HG03045 (cell line): ENCODE results near the gene MEOX1.
"Not testable (repeated sequence)": the region's sequence is repeated elsewhere in the genome, so short reads cannot be mapped to it uniquely, and the experiment has no call there.

Source experiments
- ATAC-seq: cut with Tn5 transposase; IDR thresholded peaks from one replicate; pipeline ENCODE4 v1.9.1; 2021; ENCODE audit warnings: mild to moderate bottlenecking, moderate library complexity; ENCODE audit not compliant: unreplicated experiment

MEOX1 gene

GRCh38 chr17:43620581-43620980, 41.1 kb downstream of the MEOX1 start:
- ATAC-seq, result no peak

GRCh38 chr17:43620147-43620546, 41.6 kb downstream of the MEOX1 start:
- ATAC-seq, result no peak

GRCh38 chr17:43619705-43620104, 42.0 kb downstream of the MEOX1 start:
- no peak for ATAC-seq

- ATAC-seq, result no peak
Observed at GRCh38 chr17:43618276-43618675, 43.4 kb downstream of the MEOX1 start.

- no peak for ATAC-seq
Observed at GRCh38 chr17:43616852-43617251, 44.9 kb downstream of the MEOX1 start.

GRCh38 chr17:43616421-43616820, 45.3 kb downstream of the MEOX1 start:
- ATAC-seq, result no peak

GRCh38 chr17:43616029-43616351, 45.7 kb downstream of the MEOX1 start:
- no peak for ATAC-seq

GRCh38 chr17:43615330-43616028, 46.2 kb downstream of the MEOX1 start:
- ATAC-seq, result no peak

GRCh38 chr17:43614561-43614960, 47.2 kb downstream of the MEOX1 start:
- no peak for ATAC-seq

- ATAC-seq, result no peak
Observed at GRCh38 chr17:43613917-43614316, 47.8 kb downstream of the MEOX1 start.

GRCh38 chr17:43612515-43612914, 49.2 kb downstream of the MEOX1 start:
- no peak for ATAC-seq

GRCh38 chr17:43611230-43611969, 50.3 kb downstream of the MEOX1 start:
- ATAC-seq, result no peak

- ATAC-seq, result no peak
Observed at GRCh38 chr17:43609613-43610385, 51.9 kb downstream of the MEOX1 start.

GRCh38 chr17:43608313-43608712, 53.4 kb downstream of the MEOX1 start:
- ATAC-seq, result no peak

- no peak for ATAC-seq
Observed at GRCh38 chr17:43604549-43604948, 57.2 kb downstream of the MEOX1 start.

GRCh38 chr17:43603321-43603720, 58.4 kb downstream of the MEOX1 start:
- ATAC-seq, result no peak

- ATAC-seq, result not testable (repeated sequence)
Observed at GRCh38 chr17:43602556-43602955, 59.2 kb downstream of the MEOX1 start.

- ATAC-seq, result no peak
Observed at GRCh38 chr17:43601280-43602039, 60.3 kb downstream of the MEOX1 start.

- no peak for ATAC-seq
Observed at GRCh38 chr17:43599835-43600234, 61.9 kb downstream of the MEOX1 start.

- ATAC-seq, result no peak
Observed at GRCh38 chr17:43599046-43599395, 62.7 kb downstream of the MEOX1 start.

GRCh38 chr17:43598357-43599045, 63.2 kb downstream of the MEOX1 start:
- no peak for ATAC-seq
